Transverse colon (tissue), 4 donors: ENCODE measurements around the gene CDC45. TPM values are rescaled to one million over a fixed set of nuclear protein-coding genes. Genes with fewer than 3 reads are reported as not detected.

Source experiments
- DNase-seq: peaks from one replicate; pipeline ENCODE4 v3.0.0-alpha.2; 2019
- H3K27ac ChIP-seq, 4 donors: fragments of 200-600 bp; sonication (generic); 2 replicates each; pipeline ENCODE4 v1.5.1; 2016 to 2018; ENCODE audit warnings: inconsistent platforms in 4 of 4
- H3K27me3 ChIP-seq: fragments of 200-600 bp; sonication (generic); 2 replicates; pipeline ENCODE4 v1.5.1; 2017; ENCODE audit warnings: inconsistent platforms
- H3K36me3 ChIP-seq, 4 donors: fragments of 200-600 bp; sonication (generic); 2 replicates each; pipeline ENCODE4 v1.5.1; 2017 to 2019; ENCODE audit warnings: inconsistent platforms in 4 of 4
- H3K4me1 ChIP-seq, 4 donors: fragments of 200-600 bp; sonication (generic); 2 replicates each; pipeline ENCODE4 v1.5.1; 2017 to 2020; ENCODE audit warnings: inconsistent platforms in 4 of 4
- H3K4me3 ChIP-seq, 4 donors: fragments of 200-600 bp; sonication (generic); 1 replicate in 1 of 4; 2 replicates in 3 of 4; pipeline versions ENCODE4 v1.5.1 to v1.6.1; 2017 to 2019; ENCODE audit warnings: inconsistent platforms in 4 of 4
- H3K9me3 ChIP-seq, 2 donors: fragments of 200-600 bp; sonication (generic); 2 replicates each; pipeline ENCODE4 v1.5.1; 2017 to 2019; ENCODE audit warnings: inconsistent platforms in 2 of 2
- EP300 ChIP-seq: sonication (generic); formaldehyde crosslinking; IDR thresholded peaks from one replicate; pipeline ENCODE4 v1.6.1; 2017; ENCODE audit warnings: antibody characterized with exemption, low read depth
- POLR2A ChIP-seq: fragments of 450-650 bp; IDR thresholded peaks from one replicate; pipeline ENCODE4 v1.6.1; 2016; ENCODE audit warnings: antibody characterized with exemption, mild to moderate bottlenecking, moderate library complexity
- POLR2AphosphoS5 ChIP-seq, 3 donors: sonication (generic); formaldehyde crosslinking; IDR thresholded peaks; one replicate each; pipeline ENCODE4 v1.6.1; 2016; ENCODE audit warnings: antibody characterized with exemption in 3 of 3
- WGBS, 2 donors: methylation state at CpG; one replicate each; pipeline ENCODE4 v1.1.5; 2018; ENCODE audit warnings: low coverage in 1 of 2; 5-methylcytosine and 5-hydroxymethylcytosine counted together
- in situ Hi-C, 4 donors: fragments of 200-750 bp; cut with MboI; loops; one replicate each; pipeline versions ENCODE4 v1.15.0 to v1.15.1; 2017; ENCODE audit warnings: low sequenced_read_pairs in 3 of 4, low pct_ligation_motif_present in 1 of 4, low pct_unique_long_range_greater_than_20kb in 1 of 4
- intact Hi-C: fragments of 100-400 bp; cut with DNase I; formaldehyde crosslinking; loops from one replicate; pipeline ENCODE4 v1.15.1; 2023; ENCODE audit warnings: low total_unique reads
- total RNA-seq, 4 donors: library from RNA; depleted of rRNA; stranded (reverse); fragments of >200 nt; gene quantifications; one replicate each; pipeline ENCODE4 v1.1.0, GENCODE V29; 2016
- TF ChIP-seq, protein P1 (sequence below), 5 experiments: fragments of 200-600 bp in 3 of 5; fragments of 450-650 bp in 2 of 5; sonication (generic) in 3 of 5; IDR thresholded peaks; 1 replicate in 2 of 5; 2 replicates in 3 of 5; pipeline ENCODE4 v1.5.1; 2016 to 2017; ENCODE audit warnings: antibody characterized with exemption in 5 of 5, inconsistent platforms in 3 of 5, mild to moderate bottlenecking in 2 of 5, moderate library complexity in 1 of 5

CDC45 gene
- total RNA-seq, 4 donors from 2014 or later: 1.1 to 2.0 (median 1.2) TPM; not detected in 1

DNA sequence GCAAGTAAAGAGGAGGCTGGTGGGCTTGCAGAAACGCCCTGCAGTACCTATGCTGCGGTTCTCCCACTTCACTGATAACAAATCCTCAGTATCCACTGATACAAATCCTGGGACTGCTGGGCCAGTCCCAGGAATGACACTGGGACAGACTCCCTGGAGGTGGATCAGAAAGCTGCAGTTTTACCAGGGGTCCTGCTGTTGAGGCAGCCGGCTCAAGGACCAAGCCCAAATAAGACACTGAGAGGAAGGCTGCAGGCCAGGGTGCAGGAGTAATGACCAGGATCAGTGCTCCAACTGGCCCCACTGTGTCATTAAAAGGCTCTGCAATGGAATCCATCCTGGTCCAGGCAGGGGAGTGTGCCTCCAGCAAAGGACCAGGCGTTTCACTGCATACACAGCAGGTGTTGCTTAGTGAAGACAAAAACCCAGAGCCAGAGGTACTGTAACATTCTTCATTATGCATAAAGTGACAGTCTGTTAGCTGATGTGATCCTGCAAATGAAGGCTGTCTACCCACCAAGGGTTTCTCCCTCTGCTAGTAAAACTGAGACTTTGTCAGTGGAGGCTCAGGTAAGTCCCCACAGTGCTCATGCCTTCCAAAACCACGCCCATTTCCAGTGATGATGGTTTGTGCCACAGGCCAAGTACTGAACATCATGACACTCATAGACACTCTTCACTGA lies 30.8 kb upstream of the CDC45 start:
- H3K4me1 ChIP-seq: peaks cover 16 to 23% (median 21%) of the 10 kb centered on the region in 4 donors
- no peaks in the 10 kb centered on the region for H3K27me3 ChIP-seq
- in situ Hi-C loops (no loop called here), intact Hi-C loops (no loop called here)
- DNase-seq: no peak
- peaks cover 0 to 13% (median 2%) of the 10 kb centered on the region in 4 donors for H3K36me3 ChIP-seq
- H3K27ac ChIP-seq: peak overlapping the region in 2 of 4 donors; percentile 92 to 97
- TF ChIP-seq, protein P1, sequence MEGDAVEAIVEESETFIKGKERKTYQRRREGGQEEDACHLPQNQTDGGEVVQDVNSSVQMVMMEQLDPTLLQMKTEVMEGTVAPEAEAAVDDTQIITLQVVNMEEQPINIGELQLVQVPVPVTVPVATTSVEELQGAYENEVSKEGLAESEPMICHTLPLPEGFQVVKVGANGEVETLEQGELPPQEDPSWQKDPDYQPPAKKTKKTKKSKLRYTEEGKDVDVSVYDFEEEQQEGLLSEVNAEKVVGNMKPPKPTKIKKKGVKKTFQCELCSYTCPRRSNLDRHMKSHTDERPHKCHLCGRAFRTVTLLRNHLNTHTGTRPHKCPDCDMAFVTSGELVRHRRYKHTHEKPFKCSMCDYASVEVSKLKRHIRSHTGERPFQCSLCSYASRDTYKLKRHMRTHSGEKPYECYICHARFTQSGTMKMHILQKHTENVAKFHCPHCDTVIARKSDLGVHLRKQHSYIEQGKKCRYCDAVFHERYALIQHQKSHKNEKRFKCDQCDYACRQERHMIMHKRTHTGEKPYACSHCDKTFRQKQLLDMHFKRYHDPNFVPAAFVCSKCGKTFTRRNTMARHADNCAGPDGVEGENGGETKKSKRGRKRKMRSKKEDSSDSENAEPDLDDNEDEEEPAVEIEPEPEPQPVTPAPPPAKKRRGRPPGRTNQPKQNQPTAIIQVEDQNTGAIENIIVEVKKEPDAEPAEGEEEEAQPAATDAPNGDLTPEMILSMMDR (IDR thresholded peaks at IDR 0.05): no peak
- TF ChIP-seq EP300 (no peak), POLR2AphosphoS5 (IDR thresholded peaks at IDR 0.05) (no peak), POLR2A (no peak)
- H3K9me3 ChIP-seq: no peaks in the 10 kb centered on the region
- no peak overlapping the region for H3K4me3 ChIP-seq
- WGBS, 2 donors: 75% methylated on average over 5 of the region's 5 CpGs; no CpG with 5 or more reads in 1 of the 2 donors

DNA sequence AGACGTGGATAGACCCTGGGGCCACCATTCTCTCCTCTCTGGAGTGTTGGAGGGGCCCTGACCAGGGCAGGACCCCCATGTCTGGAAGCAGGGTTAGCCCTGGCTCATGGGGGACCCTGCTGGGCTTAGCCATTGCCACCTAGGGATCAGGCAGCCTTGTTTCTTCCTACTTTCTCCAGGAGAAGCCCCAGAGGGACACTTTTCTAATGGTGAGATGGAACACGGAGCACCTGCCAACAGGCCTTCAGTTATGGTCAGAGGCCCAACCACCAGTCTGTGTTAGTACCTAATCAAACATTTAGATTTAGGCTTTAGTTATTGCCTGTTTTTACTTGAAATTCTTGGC lies 30.3 kb upstream of the CDC45 start:
- H3K36me3 ChIP-seq: peaks cover 0 to 18% (median 3%) of the 10 kb centered on the region in 4 donors
- no peak overlapping the region for H3K4me3 ChIP-seq
- H3K27ac ChIP-seq: no peak overlapping the region
- no peak for DNase-seq
- WGBS, 2 donors: 79% methylated on average over 2 of the region's 2 CpGs; no CpG with 5 or more reads in 1 of the 2 donors
- in situ Hi-C loops: no loop called here
- H3K9me3 ChIP-seq: no peaks in the 10 kb centered on the region
- H3K27me3 ChIP-seq: no peaks in the 10 kb centered on the region
- TF ChIP-seq, protein P1 (IDR thresholded peaks at IDR 0.05): no peak
- TF ChIP-seq POLR2AphosphoS5 (IDR thresholded peaks at IDR 0.05): no peak
- no peak for TF ChIP-seq EP300
- TF ChIP-seq POLR2A: no peak
- intact Hi-C loops: no loop called here
- peaks cover 16 to 23% (median 21%) of the 10 kb centered on the region in 4 donors for H3K4me1 ChIP-seq

DNA sequence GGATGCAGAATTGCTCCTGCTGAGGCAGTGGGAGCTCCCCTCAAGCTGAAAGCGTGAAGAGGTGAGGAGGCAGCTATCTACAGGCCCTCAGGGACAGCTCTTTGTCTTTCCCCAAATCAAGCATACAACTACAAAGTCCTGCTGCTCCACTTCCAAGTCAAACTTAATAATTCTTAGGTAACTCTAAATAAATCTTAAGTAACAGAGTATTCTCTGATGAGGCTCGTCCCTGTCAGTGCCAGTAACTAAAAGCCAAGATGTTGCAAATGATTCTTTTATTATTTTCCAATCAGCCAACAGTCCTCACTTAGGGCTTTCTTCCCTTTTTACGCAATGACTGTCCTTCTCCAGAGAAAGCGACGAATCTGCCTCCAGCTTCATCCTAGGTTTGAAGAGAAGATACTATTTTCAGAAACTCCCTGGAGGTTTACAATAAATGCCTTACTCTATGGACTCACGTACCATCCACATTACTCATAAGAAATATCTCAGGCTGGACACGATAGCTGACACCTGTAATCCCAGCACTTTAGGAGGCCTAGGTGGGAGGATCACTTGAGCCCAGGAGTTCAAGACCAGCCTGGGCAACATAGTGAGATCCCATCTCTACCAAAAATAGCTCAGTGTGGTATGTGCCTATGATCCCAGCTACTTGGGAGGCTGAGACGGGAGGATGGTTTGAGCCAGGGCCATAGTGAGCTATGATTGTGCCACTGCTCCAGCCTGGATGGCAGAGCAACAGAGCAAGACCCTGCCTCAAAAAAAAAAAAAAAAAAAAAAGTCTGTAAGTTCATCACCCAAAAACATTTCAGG lies 29.2 kb upstream of the CDC45 start:
- H3K27me3 ChIP-seq: no peaks in the 10 kb centered on the region
- in situ Hi-C loops (no loop called here), intact Hi-C loops (no loop called here)
- peaks cover 16 to 23% (median 20%) of the 10 kb centered on the region in 4 donors for H3K4me1 ChIP-seq
- TF ChIP-seq POLR2AphosphoS5 (IDR thresholded peaks at IDR 0.05) (no peak), EP300 (no peak), POLR2A (no peak)
- TF ChIP-seq, protein P1 (IDR thresholded peaks at IDR 0.05): no peak
- H3K4me3 ChIP-seq: no peak overlapping the region
- no peak overlapping the region for H3K27ac ChIP-seq
- no peaks in the 10 kb centered on the region for H3K9me3 ChIP-seq
- peaks cover 0 to 28% (median 7%) of the 10 kb centered on the region in 4 donors for H3K36me3 ChIP-seq
- WGBS, 2 donors: 85 to 100% methylated on average over 5 to 8 of the region's 8 CpGs
- DNase-seq: no peak

DNA sequence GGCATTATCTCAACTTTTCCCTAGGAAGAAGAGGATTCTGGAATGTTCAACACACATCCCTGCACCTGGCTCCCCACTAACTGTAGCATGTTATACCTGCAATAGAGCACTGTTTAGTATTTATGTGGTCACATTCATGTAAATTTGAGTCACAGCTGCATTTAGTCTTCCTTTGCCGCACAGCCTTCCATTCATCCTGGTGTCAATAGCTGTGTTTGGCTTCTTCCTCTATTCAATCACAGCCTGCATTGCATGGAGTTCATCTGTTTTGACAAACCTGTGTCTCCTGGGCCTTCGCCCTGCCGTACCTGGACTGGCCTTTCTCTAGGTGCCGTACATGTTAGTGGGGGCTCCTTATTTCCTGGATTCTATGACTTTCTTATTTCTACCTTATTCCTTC lies 28.1 kb upstream of the CDC45 start:
- intact Hi-C loops: no loop called here
- in situ Hi-C loops: no loop called here

More for the DNA sequence above, 28.1 kb upstream of the CDC45 start:
- Histone ChIP-seq H3K27ac (no peak overlapping the region), H3K27me3 (no peaks in the 10 kb centered on the region), H3K4me1 (peaks cover 7 to 13% (median 11%) of the 10 kb centered on the region in 4 donors), H3K9me3 (no peaks in the 10 kb centered on the region), H3K4me3 (no peak overlapping the region), H3K36me3 (peaks cover 0 to 38% (median 12%) of the 10 kb centered on the region in 4 donors)
- TF ChIP-seq POLR2AphosphoS5 (IDR thresholded peaks at IDR 0.05) (no peak), POLR2A (no peak), EP300 (no peak)
- TF ChIP-seq, protein P1 (IDR thresholded peaks at IDR 0.05): no peak
- DNase-seq: no peak
- 99 to 100% methylated on average over 4 of the region's 4 CpGs for WGBS, 2 donors
